Smooth muscle cell (in vitro differentiated cells): ENCODE data around the gene DCP1A. TPM values are rescaled to one million over a fixed set of nuclear protein-coding genes. Genes with fewer than 3 reads are reported as not detected.
A peak's percentile ranks its signal among the peaks of the same experiment; 100 is the strongest.

Experiments used
- DNase-seq: peaks from one replicate; lab custom pipeline; 2025; ENCODE audit not compliant: unreplicated experiment; lab: John Stamatoyannopoulos, UW
- H2AFZ ChIP-seq: fragments of 200-600 bp; sonication (generic); 2 replicates; pipeline ENCODE4 v1.6.0; 2016; ENCODE audit warnings: antibody characterized with exemption, low read depth, mild to moderate bottlenecking
- H3F3A ChIP-seq: fragments of 200-600 bp; sonication (generic); 2 replicates; pipeline ENCODE4 v1.6.0; 2017; ENCODE audit warnings: antibody characterized with exemption, low read depth
- H3K27ac ChIP-seq: fragments of 200-600 bp; sonication (generic); 2 replicates; pipeline ENCODE4 v1.5.1; 2016; ENCODE audit warnings: low read depth, mild to moderate bottlenecking
- H3K27me3 ChIP-seq: fragments of 200-600 bp; sonication (generic); 2 replicates; pipeline ENCODE4 v1.6.1; 2016; ENCODE audit warnings: low read depth, mild to moderate bottlenecking
- H3K36me3 ChIP-seq: fragments of 200-600 bp; sonication (generic); 2 replicates; pipeline ENCODE4 v1.5.1; 2016; ENCODE audit warnings: low read depth
- H3K4me1 ChIP-seq: fragments of 200-600 bp; sonication (generic); 2 replicates; pipeline ENCODE4 v1.5.1; 2016; ENCODE audit warnings: low read depth
- H3K4me2 ChIP-seq: fragments of 200-600 bp; sonication (generic); 2 replicates; pipeline ENCODE4 v1.6.0; 2016; ENCODE audit warnings: mild to moderate bottlenecking
- H3K4me3 ChIP-seq: fragments of 200-600 bp; sonication (generic); 2 replicates; pipeline ENCODE4 v1.5.1; 2016; ENCODE audit warnings: mild to moderate bottlenecking
- H3K79me2 ChIP-seq: fragments of 200-600 bp; sonication (generic); 2 replicates; pipeline ENCODE4 v1.6.0; 2016; ENCODE audit warnings: low read depth, mild to moderate bottlenecking
- H3K9ac ChIP-seq: fragments of 200-600 bp; sonication (generic); 2 replicates; pipeline ENCODE4 v1.6.0; 2016; ENCODE audit warnings: low read depth
- H3K9me3 ChIP-seq: fragments of 200-600 bp; sonication (generic); replicated peaks from 2 replicates; pipeline ENCODE4 v1.5.1; 2016; ENCODE audit warnings: low read depth
- H4K20me1 ChIP-seq: fragments of 200-600 bp; sonication (generic); 2 replicates; pipeline ENCODE4 v1.6.0; 2016; ENCODE audit warnings: low read depth
- CTCF ChIP-seq: fragments of 200-600 bp; sonication (generic); IDR thresholded peaks from 2 replicates; pipeline ENCODE4 v1.5.1; 2017; ENCODE audit warnings: borderline replicate concordance, mild to moderate bottlenecking, antibody characterized with exemption; ENCODE audit not compliant: insufficient read depth, poor library complexity, severe bottlenecking
- WGBS: methylation state at CpG from one replicate; pipeline ENCODE4 v1.1.7; 2016; ENCODE audit warnings: low lambda C conversion rate; 5-methylcytosine and 5-hydroxymethylcytosine counted together
- polyA plus RNA-seq: library from polyadenylated mRNA; unstranded; fragments of >200 nt; fragmentation: Nextera tagmentation; extraction: Ambion mirVana; gene quantifications from 2 replicates; pipeline ENCODE4 v1.2.1, GENCODE V29; 2016
- total RNA-seq: library from RNA; depleted of rRNA; stranded (reverse); fragments of >200 nt; gene quantifications from 2 replicates; pipeline ENCODE4 v1.2.3, GENCODE V29; 2014

The DCP1A gene
- total RNA-seq: 24.7 and 29.6 TPM in 2 replicates
- polyA plus RNA-seq: 43.5 and 51.3 TPM in 2 replicates

- TF ChIP-seq CTCF: no peak
Observed at GRCh38 chr3:53347261-53348064, at the start of gene DCP1A. Gene DCP1A (minus strand): TSS chr3:53347543. CDS start chr3:53347517, 26 bp downstream.

GRCh38 chr3:53384465-53385423 lies 37.4 kb upstream of the DCP1A start:
- H3K27me3 ChIP-seq: peaks cover 26% of the 10 kb centered on the region
- H3K4me3 ChIP-seq: no peak overlapping the region
- no peak overlapping the region for H3K27ac ChIP-seq
- H3K4me1 ChIP-seq: no peaks in the 10 kb centered on the region
- H3K79me2 ChIP-seq: no peaks in the 10 kb centered on the region
- no peaks in the 10 kb centered on the region for H4K20me1 ChIP-seq
- no peaks in the 10 kb centered on the region for H3K36me3 ChIP-seq
- H2AFZ ChIP-seq: no peak overlapping the region
- no peak overlapping the region for H3K9ac ChIP-seq
- no peak for DNase-seq
- WGBS: 83% methylated on average over 6 of the region's 6 CpGs
- no peaks in the 10 kb centered on the region for H3F3A ChIP-seq
- no peak for TF ChIP-seq CTCF
- no peaks in the 10 kb centered on the region for H3K9me3 ChIP-seq
- no peak overlapping the region for H3K4me2 ChIP-seq

More at GRCh38 chr3:53347261-53348064, at the start of gene DCP1A:
- H3K9me3 ChIP-seq: no peaks in the 10 kb centered on the region
- H3K36me3 ChIP-seq: no peaks in the 10 kb centered on the region
- peak within 1 kb of the TSS; percentile 96 for H2AFZ ChIP-seq
- H3K79me2 ChIP-seq: peaks cover 48% of the 10 kb centered on the region
- no peaks in the 10 kb centered on the region for H3F3A ChIP-seq
- no peaks in the 10 kb centered on the region for H3K27me3 ChIP-seq
- H3K9ac ChIP-seq: peak within 1 kb of the TSS; percentile 98
- H3K4me1 ChIP-seq: peaks cover 19% of the 10 kb centered on the region
- DNase-seq: peak; percentile 87
- peak within 1 kb of the TSS; percentile 99 for H3K4me2 ChIP-seq
- H4K20me1 ChIP-seq: peaks cover 35% of the 10 kb centered on the region
- H3K27ac ChIP-seq: peak within 1 kb of the TSS; percentile 92
- peak within 1 kb of the TSS; percentile 91 for H3K4me3 ChIP-seq
- WGBS: under 1% methylated on average over 56 of the region's 61 CpGs

- no peak overlapping the region for H2AFZ ChIP-seq
- H3K4me1 ChIP-seq: no peaks in the 10 kb centered on the region
- H3K27me3 ChIP-seq: peaks cover 27% of the 10 kb centered on the region
- no peaks in the 10 kb centered on the region for H3K79me2 ChIP-seq
- H3F3A ChIP-seq: no peaks in the 10 kb centered on the region
- no peak overlapping the region for H3K27ac ChIP-seq
- no peak overlapping the region for H3K9ac ChIP-seq
- H3K36me3 ChIP-seq: no peaks in the 10 kb centered on the region
- H3K9me3 ChIP-seq: no peaks in the 10 kb centered on the region
- no peaks in the 10 kb centered on the region for H4K20me1 ChIP-seq
- no peak overlapping the region for H3K4me2 ChIP-seq
- no peak overlapping the region for H3K4me3 ChIP-seq
- no peak for TF ChIP-seq CTCF
- 65% methylated on average over 4 of the region's 4 CpGs for WGBS
- no peak for DNase-seq
Observed at GRCh38 chr3:53382106-53382505, 34.8 kb upstream of the DCP1A start.
